ENCODE measurements around the gene KCNQ2.
"Not testable (repeated sequence)": the region's sequence is repeated elsewhere in the genome, so short reads cannot be mapped to it uniquely, and the experiment has no call there.

Gene KCNQ2

GRCh38 chr20:63397946-63398450 lies 74.5 kb downstream of the KCNQ2 start:
- DNase-seq (ENCODE audit: low read depth) = no peak
- no peak overlapping the region for H3K4me3 ChIP-seq (ENCODE audit: low read depth, low read length)

- no peak for DNase-seq (ENCODE audit: low read depth)
- H3K4me3 ChIP-seq (ENCODE audit: low read depth, low read length) = no peak overlapping the region
Measured at GRCh38 chr20:63397155-63397843, 75.2 kb downstream of the KCNQ2 start.

- no peak for DNase-seq (ENCODE audit: low read depth)
- H3K4me3 ChIP-seq (ENCODE audit: low read depth, low read length) = no peak overlapping the region
Measured at GRCh38 chr20:63396300-63396699, 76.2 kb downstream of the KCNQ2 start.

GRCh38 chr20:63395723-63396122 lies 76.7 kb downstream of the KCNQ2 start:
- DNase-seq (ENCODE audit: low read depth) = no peak
- H3K4me3 ChIP-seq (ENCODE audit: low read depth, low read length) = no peak overlapping the region

- no peak overlapping the region for H3K4me3 ChIP-seq (ENCODE audit: low read depth, low read length)
- DNase-seq (ENCODE audit: low read depth) = no peak
Measured at GRCh38 chr20:63394920-63395455, 77.5 kb downstream of the KCNQ2 start.

- no peak overlapping the region for H3K4me3 ChIP-seq (ENCODE audit: low read depth, low read length)
- DNase-seq (ENCODE audit: low read depth) = no peak
Measured at GRCh38 chr20:63394069-63394919, 78.2 kb downstream of the KCNQ2 start.

GRCh38 chr20:63393566-63393965 lies 78.9 kb downstream of the KCNQ2 start:
- no peak for DNase-seq (ENCODE audit: low read depth)
- H3K4me3 ChIP-seq (ENCODE audit: low read depth, low read length) = no peak overlapping the region

GRCh38 chr20:63392465-63393365 lies 79.7 kb downstream of the KCNQ2 start:
- no peak overlapping the region for H3K4me3 ChIP-seq (ENCODE audit: low read depth, low read length)
- DNase-seq (ENCODE audit: low read depth) = no peak

GRCh38 chr20:63387917-63388316 lies 84.5 kb downstream of the KCNQ2 start:
- no peak overlapping the region for H3K4me3 ChIP-seq (ENCODE audit: low read depth, low read length)
- no peak for DNase-seq (ENCODE audit: low read depth)

GRCh38 chr20:63387393-63387792 lies 85.1 kb downstream of the KCNQ2 start:
- no peak for DNase-seq (ENCODE audit: low read depth)
- H3K4me3 ChIP-seq (ENCODE audit: low read depth, low read length) = no peak overlapping the region

- no peak for DNase-seq (ENCODE audit: low read depth)
- H3K4me3 ChIP-seq (ENCODE audit: low read depth, low read length) = no peak overlapping the region
Measured at GRCh38 chr20:63386491-63386890, 86.0 kb downstream of the KCNQ2 start.

- no peak for DNase-seq (ENCODE audit: low read depth)
- no peak overlapping the region for H3K4me3 ChIP-seq (ENCODE audit: low read depth, low read length)
Measured at GRCh38 chr20:63385819-63386218, 86.6 kb downstream of the KCNQ2 start.

- no peak overlapping the region for H3K4me3 ChIP-seq (ENCODE audit: low read depth, low read length)
- no peak for DNase-seq (ENCODE audit: low read depth)
Measured at GRCh38 chr20:63384336-63384735, 88.1 kb downstream of the KCNQ2 start.

- no peak overlapping the region for H3K4me3 ChIP-seq (ENCODE audit: low read depth, low read length)
- no peak for DNase-seq (ENCODE audit: low read depth)
Measured at GRCh38 chr20:63383556-63383955, 88.9 kb downstream of the KCNQ2 start.

- no peak for DNase-seq (ENCODE audit: low read depth)
- H3K4me3 ChIP-seq (ENCODE audit: low read depth, low read length) = no peak overlapping the region
Measured at GRCh38 chr20:63382551-63383300, 89.7 kb downstream of the KCNQ2 start.

GRCh38 chr20:63381781-63382431 lies 90.5 kb downstream of the KCNQ2 start:
- H3K4me3 ChIP-seq (ENCODE audit: low read depth, low read length) = no peak overlapping the region
- DNase-seq (ENCODE audit: low read depth) = no peak

- H3K4me3 ChIP-seq (ENCODE audit: low read depth, low read length) = no peak overlapping the region
- DNase-seq (ENCODE audit: low read depth) = no peak
Measured at GRCh38 chr20:63380346-63380870, 92.0 kb downstream of the KCNQ2 start.

GRCh38 chr20:63379872-63380271 lies 92.6 kb downstream of the KCNQ2 start:
- not testable (repeated sequence) for DNase-seq (ENCODE audit: low read depth); H3K4me3 ChIP-seq (ENCODE audit: low read depth, low read length)

All from skeletal muscle cell (primary cell).